T-cell (primary cell): ENCODE results near the gene ANKRD1. TPM values are rescaled to one million over a fixed set of nuclear protein-coding genes. Genes with fewer than 3 reads are reported as not detected.

Source experiments
- ATAC-seq, 4 experiments: fragments of 200-7000 bp in 3 of 4; fragments of 150-1000 bp in 1 of 4; cut with Tn5 transposase; replicated peaks in 1 of 4; 1 replicate in 3 of 4; 2 replicates in 1 of 4; pipeline ENCODE4 v1.10.0; 2021; ENCODE audit warnings: moderate library complexity in 3 of 4, mild to moderate bottlenecking in 2 of 4, moderate number of reproducible peaks in 1 of 4
- CTCF ChIA-PET, 2 donors: fragments of 300-600 bp; sonication (Branson Sonifier 250); formaldehyde crosslinking; loops; one replicate each; lab custom pipeline; 2022; ENCODE audit warnings: antibody characterized with exemption in 2 of 2; lab: Charles Lee
- POLR2A ChIA-PET, 2 donors: fragments of 300-600 bp; sonication (Branson Sonifier 250); formaldehyde crosslinking; loops; one replicate each; lab custom pipeline; 2022; ENCODE audit warnings: antibody characterized with exemption in 2 of 2; lab: Charles Lee
- DNase-seq, 35 experiments: peaks; one replicate each; pipeline versions ENCODE4 v3.0.0 to v3.0.0-alpha.2; 2013 to 2023
- H3K27ac ChIP-seq: one replicate; pipeline ENCODE4 v1.5.1; 2013; ENCODE audit warnings: low read length
- H3K27me3 ChIP-seq, 2 experiments: replicated peaks in 1 of 2; 1 replicate in 1 of 2; 2 replicates in 1 of 2; pipeline versions ENCODE4 v1.6.1 to v1.7.0; 2013; ENCODE audit warnings: low read length in 1 of 2, mixed read lengths in 1 of 2; ENCODE audit not compliant: control insufficient read depth in 2 of 2, insufficient read depth in 2 of 2; ENCODE audit errors: extremely low read depth in 1 of 2
- H3K36me3 ChIP-seq, 2 donors: 1 replicate in 1 of 2; 2 replicates in 1 of 2; pipeline versions ENCODE4 v1.6.1 to v1.7.0; 2013; ENCODE audit warnings: low read length in 1 of 2; ENCODE audit not compliant: control insufficient read depth in 2 of 2, insufficient read depth in 1 of 2; ENCODE audit errors: extremely low read depth in 1 of 2
- H3K4me1 ChIP-seq, 2 experiments: 1 replicate in 1 of 2; 2 replicates in 1 of 2; pipeline versions ENCODE4 v1.6.1 to v1.7.0; 2013; ENCODE audit warnings: low read length in 2 of 2, mixed read lengths in 1 of 2; ENCODE audit not compliant: insufficient read depth in 2 of 2, control insufficient read depth in 1 of 2; ENCODE audit errors: extremely low read depth in 1 of 2
- H3K4me3 ChIP-seq, 2 donors: 1 replicate in 1 of 2; 2 replicates in 1 of 2; pipeline versions ENCODE4 v1.5.1 to v1.7.0; 2013; ENCODE audit warnings: mild to moderate bottlenecking in 2 of 2, low read length in 1 of 2, moderate library complexity in 1 of 2; ENCODE audit not compliant: control insufficient read depth in 1 of 2; ENCODE audit errors: extremely low read depth in 1 of 2
- H3K9me3 ChIP-seq: 2 replicates; pipeline ENCODE4 v1.7.0; 2013
- H3K27ac Mint-ChIP-seq, 2 donors: one replicate each; pipeline ENCODE4 v1.8.0; 2020 to 2021; ENCODE audit warnings: mild to moderate bottlenecking in 2 of 2, mixed read lengths in 2 of 2
- H3K27me3 Mint-ChIP-seq, 2 donors: one replicate each; pipeline ENCODE4 v1.8.0; 2021 to 2022; ENCODE audit warnings: mixed read lengths in 2 of 2
- H3K36me3 Mint-ChIP-seq: one replicate; pipeline ENCODE4 v1.8.0; 2021; ENCODE audit warnings: mixed read lengths
- H3K4me1 Mint-ChIP-seq, 3 donors: one replicate each; pipeline ENCODE4 v1.8.0; 2020 to 2022; ENCODE audit warnings: mixed read lengths in 3 of 3, mild to moderate bottlenecking in 1 of 3
- H3K4me3 Mint-ChIP-seq, 3 donors: one replicate each; pipeline ENCODE4 v1.8.0; 2020 to 2022; ENCODE audit warnings: mild to moderate bottlenecking in 3 of 3, mixed read lengths in 3 of 3, moderate library complexity in 3 of 3
- H3K9me3 Mint-ChIP-seq, 3 donors: one replicate each; pipeline ENCODE4 v1.8.0; 2020 to 2022; ENCODE audit warnings: mixed read lengths in 3 of 3
- WGBS: methylation state at CpG from one replicate; pipeline ENCODE4 v1.1.5; 2013; ENCODE audit warnings: missing lambda C conversion rate; ENCODE audit not compliant: insufficient coverage; 5-methylcytosine and 5-hydroxymethylcytosine counted together
- total RNA-seq, 35 experiments: library from RNA in 6 of 35; stranded (reverse) in 6 of 35; fragments of 120-200 nt in 1 of 35; gene quantifications; one replicate each; pipeline versions ENCODE4 v1.2.1 to v1.2.4 and lab custom pipeline; 2013 to 2026

The ANKRD1 gene
- total RNA-seq (not detected), total RNA-seq (lab: John Stamatoyannopoulos, UW) (0 to 2.7 (median 0) reads per million in 29 experiments)
- not detected for total RNA-seq (2013)

DNA sequence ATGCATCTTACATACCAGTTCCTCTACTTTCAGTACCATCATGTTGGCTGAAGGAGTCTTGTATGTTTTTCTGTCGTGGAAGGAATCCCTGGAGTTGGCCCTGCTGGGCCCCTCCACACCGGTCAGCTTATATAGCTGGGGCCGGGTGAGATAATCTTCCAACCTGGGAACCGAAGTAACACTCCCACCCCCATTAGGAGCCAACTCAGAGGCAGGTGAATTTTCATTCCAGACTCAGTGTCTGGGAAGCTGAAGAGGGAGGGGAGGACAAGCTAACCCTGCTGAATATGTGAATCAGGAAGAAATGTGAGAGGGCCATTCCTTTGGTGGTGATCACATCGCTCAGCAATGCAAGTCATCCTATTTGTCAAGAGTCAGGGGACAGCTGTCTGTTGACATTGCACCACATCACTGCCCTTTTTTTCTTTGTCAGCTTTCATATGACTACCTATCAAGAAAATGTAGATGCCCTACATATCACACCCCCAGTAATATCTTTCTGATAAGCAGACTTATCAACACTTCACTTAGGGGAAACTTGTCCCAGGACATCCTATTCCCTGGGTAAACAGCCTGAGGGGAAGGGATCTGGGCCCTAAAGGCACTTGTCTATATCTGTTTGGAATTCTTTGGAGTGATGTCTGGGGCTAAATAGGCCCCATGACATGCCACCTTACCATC, at the start of gene ANKRD1:
ANKRD1 (minus strand) TSS at position 102 of the 681 bp plus-strand sequence; CDS start at position 42, 60 bp downstream.
- H3K9me3 ChIP-seq: no peaks in the 10 kb centered on the region
- Mint-ChIP-seq H3K36me3 (no peaks in the 10 kb centered on the region), H3K4me1 (no peaks in the 10 kb centered on the region), H3K4me3 (no peak within 1 kb of the TSS), H3K27me3 (peaks cover 10 to 19% of the 10 kb centered on the region in 2 donors), H3K9me3 (no peaks in the 10 kb centered on the region), H3K27ac (no peak within 1 kb of the TSS)
- CTCF ChIA-PET: interaction anchor here (1.0 to 1.4 kb wide), 2 partner anchors 9 to 11 kb away, joined by 3 to 7 read pairs; no protein-coding TSS in a partner anchor
- POLR2A ChIA-PET: no interaction called here
- H3K4me1 ChIP-seq: no peaks in the 10 kb centered on the region
- DNase-seq (no peak), ATAC-seq (no peak)
- no peak within 1 kb of the TSS for H3K27ac ChIP-seq
- no peaks in the 10 kb centered on the region for H3K36me3 ChIP-seq
- H3K4me3 ChIP-seq: no peak within 1 kb of the TSS
- WGBS: 67% methylated on average over 1 of the region's 5 CpGs
- H3K27me3 ChIP-seq: no peaks in the 10 kb centered on the region

DNA sequence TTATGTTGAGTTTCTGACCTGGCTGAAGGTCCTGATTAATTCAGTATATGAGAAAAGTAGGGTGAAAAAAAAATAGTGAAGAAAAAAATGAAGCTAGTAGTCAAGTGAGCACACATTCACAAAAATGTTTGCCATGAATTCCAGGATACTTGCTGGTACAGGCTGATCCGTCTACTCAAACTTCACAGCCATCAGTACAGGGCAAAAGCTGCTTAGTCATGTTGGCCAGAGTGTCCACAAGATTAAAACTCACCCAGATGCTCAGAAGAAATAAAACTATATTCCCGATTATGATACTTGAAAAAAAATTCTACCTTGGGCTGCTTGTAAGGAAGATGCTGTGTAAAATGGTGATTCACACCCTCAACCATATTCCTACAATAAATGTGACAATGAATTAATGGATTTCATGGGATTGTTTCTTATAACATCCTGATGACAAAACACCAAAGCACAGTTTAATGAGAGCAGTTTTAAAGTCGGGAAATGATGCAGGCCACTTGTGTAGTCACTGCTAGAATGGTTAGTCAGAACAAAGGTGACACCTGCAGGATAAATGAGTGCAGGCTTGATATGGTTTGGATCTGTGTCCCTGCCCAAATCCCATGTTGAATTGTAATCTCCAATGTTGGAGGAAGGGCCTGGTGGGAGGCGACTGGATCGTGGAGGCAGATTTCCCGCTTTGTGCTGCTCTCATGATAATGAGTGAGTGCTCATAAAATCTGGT, 49.2 kb upstream of the ANKRD1 start:
- DNase-seq: no peak
- no peaks in the 10 kb centered on the region for H3K4me1 ChIP-seq
- POLR2A ChIA-PET: interaction anchor here in 1 of 2 donors (0.7 kb wide), 1 partner anchor 36 kb away, joined by 7 read pairs; no protein-coding TSS in a partner anchor
- H3K9me3 Mint-ChIP-seq: no peaks in the 10 kb centered on the region
- H3K27me3 ChIP-seq: peaks cover 0 to 3% of the 10 kb centered on the region in 2 experiments
- H3K4me3 Mint-ChIP-seq: no peak overlapping the region
- 82% methylated on average over 5 of the region's 6 CpGs for WGBS
- CTCF ChIA-PET: interaction anchor here in 1 of 2 donors (0.8 kb wide), 1 partner anchor 58 kb away, joined by 3 read pairs; no protein-coding TSS in a partner anchor
- H3K27ac Mint-ChIP-seq: no peak overlapping the region
- H3K9me3 ChIP-seq: no peaks in the 10 kb centered on the region
- H3K4me1 Mint-ChIP-seq: no peaks in the 10 kb centered on the region
- no peaks in the 10 kb centered on the region for H3K36me3 ChIP-seq
- no peaks in the 10 kb centered on the region for H3K36me3 Mint-ChIP-seq
- no peak overlapping the region for H3K4me3 ChIP-seq
- H3K27me3 Mint-ChIP-seq: peaks cover 4 to 8% of the 10 kb centered on the region in 2 donors
- no peak for ATAC-seq
- no peak overlapping the region for H3K27ac ChIP-seq

GRCh38 chr10:90969121-90969534, 48.2 kb upstream of the ANKRD1 start:
- Mint-ChIP-seq H3K27me3 (peaks cover 4 to 8% of the 10 kb centered on the region in 2 donors), H3K36me3 (no peaks in the 10 kb centered on the region), H3K9me3 (no peaks in the 10 kb centered on the region), H3K27ac (no peak overlapping the region), H3K4me1 (no peaks in the 10 kb centered on the region), H3K4me3 (no peak overlapping the region)
- no peak for ATAC-seq
- Histone ChIP-seq H3K4me3 (no peak overlapping the region), H3K27ac (no peak overlapping the region), H3K4me1 (no peaks in the 10 kb centered on the region), H3K9me3 (no peaks in the 10 kb centered on the region), H3K27me3 (peaks cover 0 to 3% of the 10 kb centered on the region in 2 experiments), H3K36me3 (no peaks in the 10 kb centered on the region)
- DNase-seq: no peak
- 100% methylated on average over 1 of the region's 5 CpGs for WGBS
- ChIA-PET POLR2A (interaction anchor here in 1 of 2 donors (0.6 kb wide), 1 partner anchor 36 kb away, joined by 3 read pairs; no protein-coding TSS in a partner anchor), CTCF (interaction anchor here (0.6 to 0.8 kb wide), 2 partner anchors 57 to 282 kb away, joined by 3 read pairs; no protein-coding TSS in a partner anchor)

- WGBS: 44% methylated on average over 1 of the region's 6 CpGs
- Histone ChIP-seq H3K4me3 (no peak overlapping the region), H3K27ac (no peak overlapping the region), H3K9me3 (no peaks in the 10 kb centered on the region), H3K27me3 (peaks cover 0 to 3% of the 10 kb centered on the region in 2 experiments), H3K4me1 (no peaks in the 10 kb centered on the region), H3K36me3 (no peaks in the 10 kb centered on the region)
- Mint-ChIP-seq H3K27ac (no peak overlapping the region), H3K4me3 (no peak overlapping the region), H3K4me1 (no peaks in the 10 kb centered on the region), H3K36me3 (no peaks in the 10 kb centered on the region), H3K27me3 (peaks cover 4 to 8% of the 10 kb centered on the region in 2 donors), H3K9me3 (no peaks in the 10 kb centered on the region)
- no peak for DNase-seq
- ATAC-seq: no peak
- POLR2A ChIA-PET: interaction anchor here in 1 of 2 donors (0.6 kb wide), 1 partner anchor 35 kb away, joined by 3 read pairs; no protein-coding TSS in a partner anchor
- CTCF ChIA-PET: interaction anchor here in 1 of 2 donors (0.6 kb wide), 1 partner anchor 283 kb away, joined by 3 read pairs; no protein-coding TSS in a partner anchor
Measured at GRCh38 chr10:90968328-90969081, 47.6 kb upstream of the ANKRD1 start.

- H3K4me3 Mint-ChIP-seq: no peak overlapping the region
- H3K27ac Mint-ChIP-seq: no peak overlapping the region
- ChIA-PET CTCF (no interaction called here), POLR2A (no interaction called here)
- Histone ChIP-seq H3K4me3 (no peak overlapping the region), H3K27ac (no peak overlapping the region), H3K36me3 (no peaks in the 10 kb centered on the region), H3K4me1 (no peaks in the 10 kb centered on the region), H3K27me3 (peaks cover 0 to 3% of the 10 kb centered on the region in 2 experiments), H3K9me3 (no peaks in the 10 kb centered on the region)
- H3K4me1 Mint-ChIP-seq: no peaks in the 10 kb centered on the region
- H3K27me3 Mint-ChIP-seq: peaks cover 4 to 5% of the 10 kb centered on the region in 2 donors
- DNase-seq: no peak
- ATAC-seq: no peak
- H3K36me3 Mint-ChIP-seq: no peaks in the 10 kb centered on the region
- H3K9me3 Mint-ChIP-seq: no peaks in the 10 kb centered on the region
- WGBS: no CpG with 5 or more reads among the region's 3 CpGs
Measured at GRCh38 chr10:90967865-90968264, 47.0 kb upstream of the ANKRD1 start.

- H3K27me3 ChIP-seq: peaks cover 0 to 3% of the 10 kb centered on the region in 2 experiments
- Mint-ChIP-seq H3K36me3 (no peaks in the 10 kb centered on the region), H3K27me3 (peaks cover 4 to 5% of the 10 kb centered on the region in 2 donors), H3K4me1 (no peaks in the 10 kb centered on the region), H3K9me3 (no peaks in the 10 kb centered on the region), H3K27ac (no peak overlapping the region), H3K4me3 (no peak overlapping the region)
- H3K4me1 ChIP-seq: no peaks in the 10 kb centered on the region
- ATAC-seq (no peak), DNase-seq (no peak)
- no peak overlapping the region for H3K27ac ChIP-seq
- CTCF ChIA-PET: interaction anchor here in 1 of 2 donors (0.6 to 1.1 kb wide), 2 partner anchors 56 to 1917 kb away, joined by 3 to 4 read pairs; no protein-coding TSS in a partner anchor
- H3K9me3 ChIP-seq: no peaks in the 10 kb centered on the region
- no peaks in the 10 kb centered on the region for H3K36me3 ChIP-seq
- no peak overlapping the region for H3K4me3 ChIP-seq
- POLR2A ChIA-PET: no interaction called here
Measured at GRCh38 chr10:90966146-90966545, 45.3 kb upstream of the ANKRD1 start.
